GM23248 (cell line): ENCODE measurements around the gene STRN4.

ENCODE experiments used
- EZH2 ChIP-seq: fragments of 200-600 bp; sonication (generic); IDR thresholded peaks from 2 replicates; pipeline ENCODE4 v1.6.1; 2018; ENCODE audit warnings: antibody characterized with exemption, mild to moderate bottlenecking; ENCODE audit not compliant: insufficient read depth, poor library complexity, severe bottlenecking
- EZH2phosphoT487 ChIP-seq: fragments of 200-600 bp; sonication (generic); IDR thresholded peaks from 2 replicates; pipeline ENCODE4 v1.6.1; 2018; ENCODE audit warnings: antibody characterized with exemption, moderate library complexity, mild to moderate bottlenecking, low read depth; ENCODE audit not compliant: insufficient read depth

DNA sequence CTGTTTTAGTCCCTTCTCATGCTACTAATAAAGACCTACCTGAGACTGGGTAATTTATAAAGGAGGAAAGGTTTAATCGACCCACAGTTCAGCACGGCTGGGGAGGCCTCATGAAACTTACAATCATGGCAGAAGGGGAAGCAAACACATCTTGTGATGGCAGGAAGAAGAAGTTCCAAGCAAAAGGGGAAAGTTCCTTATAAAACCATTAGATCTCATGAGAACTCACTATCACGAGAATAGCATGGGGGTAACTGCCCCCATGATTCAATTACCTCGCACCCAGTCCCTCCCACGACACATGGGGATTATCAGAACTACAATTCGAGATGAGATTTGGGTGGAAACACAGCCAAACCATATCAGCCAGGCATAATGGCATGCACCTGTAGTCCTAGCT, 13.0 kb upstream of the STRN4 start:
- TF ChIP-seq EZH2phosphoT487 (no peak), EZH2 (no peak)
